ENCODE data around the gene EIF2S2. TPM values are rescaled to one million over a fixed set of nuclear protein-coding genes. Genes with fewer than 3 reads are reported as not detected.

Gene EIF2S2
- total and polyA plus RNA-seq, 2 experiments from 2014 or later, result 124 to 194 TPM

DNA sequence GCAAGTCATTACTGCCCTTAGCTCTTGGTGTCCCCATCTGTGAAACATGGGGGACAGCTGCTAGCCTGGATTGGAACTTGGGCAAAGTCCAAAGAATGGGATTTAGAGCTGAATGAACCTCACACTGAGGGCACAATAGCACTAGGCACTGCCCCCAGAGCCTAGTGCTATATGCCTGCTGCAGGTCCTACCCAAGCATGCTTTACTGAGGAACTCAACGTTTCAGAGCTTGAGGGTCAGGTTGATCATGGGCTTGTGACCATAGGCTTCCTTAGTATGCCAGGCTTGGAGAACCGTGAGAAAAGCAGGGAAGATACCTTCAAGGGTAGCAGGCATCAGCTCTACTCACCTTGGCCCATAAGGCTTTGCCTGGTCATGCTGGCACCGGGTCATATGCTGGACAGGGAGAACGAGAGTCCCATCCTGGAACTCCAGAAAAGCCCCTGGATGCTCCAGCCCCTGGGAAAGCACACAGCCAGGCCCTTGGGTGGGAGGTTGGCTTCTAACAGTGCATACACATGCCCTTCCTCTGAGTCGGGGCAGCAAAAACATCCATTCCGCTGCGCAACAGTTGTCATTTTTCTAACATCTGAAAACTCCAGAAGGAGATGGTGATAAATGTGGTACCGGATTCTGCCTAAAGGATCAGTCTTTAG lies 29.7 kb downstream of the EIF2S2 start (continued):
- TF ChIP-seq, protein P1, sequence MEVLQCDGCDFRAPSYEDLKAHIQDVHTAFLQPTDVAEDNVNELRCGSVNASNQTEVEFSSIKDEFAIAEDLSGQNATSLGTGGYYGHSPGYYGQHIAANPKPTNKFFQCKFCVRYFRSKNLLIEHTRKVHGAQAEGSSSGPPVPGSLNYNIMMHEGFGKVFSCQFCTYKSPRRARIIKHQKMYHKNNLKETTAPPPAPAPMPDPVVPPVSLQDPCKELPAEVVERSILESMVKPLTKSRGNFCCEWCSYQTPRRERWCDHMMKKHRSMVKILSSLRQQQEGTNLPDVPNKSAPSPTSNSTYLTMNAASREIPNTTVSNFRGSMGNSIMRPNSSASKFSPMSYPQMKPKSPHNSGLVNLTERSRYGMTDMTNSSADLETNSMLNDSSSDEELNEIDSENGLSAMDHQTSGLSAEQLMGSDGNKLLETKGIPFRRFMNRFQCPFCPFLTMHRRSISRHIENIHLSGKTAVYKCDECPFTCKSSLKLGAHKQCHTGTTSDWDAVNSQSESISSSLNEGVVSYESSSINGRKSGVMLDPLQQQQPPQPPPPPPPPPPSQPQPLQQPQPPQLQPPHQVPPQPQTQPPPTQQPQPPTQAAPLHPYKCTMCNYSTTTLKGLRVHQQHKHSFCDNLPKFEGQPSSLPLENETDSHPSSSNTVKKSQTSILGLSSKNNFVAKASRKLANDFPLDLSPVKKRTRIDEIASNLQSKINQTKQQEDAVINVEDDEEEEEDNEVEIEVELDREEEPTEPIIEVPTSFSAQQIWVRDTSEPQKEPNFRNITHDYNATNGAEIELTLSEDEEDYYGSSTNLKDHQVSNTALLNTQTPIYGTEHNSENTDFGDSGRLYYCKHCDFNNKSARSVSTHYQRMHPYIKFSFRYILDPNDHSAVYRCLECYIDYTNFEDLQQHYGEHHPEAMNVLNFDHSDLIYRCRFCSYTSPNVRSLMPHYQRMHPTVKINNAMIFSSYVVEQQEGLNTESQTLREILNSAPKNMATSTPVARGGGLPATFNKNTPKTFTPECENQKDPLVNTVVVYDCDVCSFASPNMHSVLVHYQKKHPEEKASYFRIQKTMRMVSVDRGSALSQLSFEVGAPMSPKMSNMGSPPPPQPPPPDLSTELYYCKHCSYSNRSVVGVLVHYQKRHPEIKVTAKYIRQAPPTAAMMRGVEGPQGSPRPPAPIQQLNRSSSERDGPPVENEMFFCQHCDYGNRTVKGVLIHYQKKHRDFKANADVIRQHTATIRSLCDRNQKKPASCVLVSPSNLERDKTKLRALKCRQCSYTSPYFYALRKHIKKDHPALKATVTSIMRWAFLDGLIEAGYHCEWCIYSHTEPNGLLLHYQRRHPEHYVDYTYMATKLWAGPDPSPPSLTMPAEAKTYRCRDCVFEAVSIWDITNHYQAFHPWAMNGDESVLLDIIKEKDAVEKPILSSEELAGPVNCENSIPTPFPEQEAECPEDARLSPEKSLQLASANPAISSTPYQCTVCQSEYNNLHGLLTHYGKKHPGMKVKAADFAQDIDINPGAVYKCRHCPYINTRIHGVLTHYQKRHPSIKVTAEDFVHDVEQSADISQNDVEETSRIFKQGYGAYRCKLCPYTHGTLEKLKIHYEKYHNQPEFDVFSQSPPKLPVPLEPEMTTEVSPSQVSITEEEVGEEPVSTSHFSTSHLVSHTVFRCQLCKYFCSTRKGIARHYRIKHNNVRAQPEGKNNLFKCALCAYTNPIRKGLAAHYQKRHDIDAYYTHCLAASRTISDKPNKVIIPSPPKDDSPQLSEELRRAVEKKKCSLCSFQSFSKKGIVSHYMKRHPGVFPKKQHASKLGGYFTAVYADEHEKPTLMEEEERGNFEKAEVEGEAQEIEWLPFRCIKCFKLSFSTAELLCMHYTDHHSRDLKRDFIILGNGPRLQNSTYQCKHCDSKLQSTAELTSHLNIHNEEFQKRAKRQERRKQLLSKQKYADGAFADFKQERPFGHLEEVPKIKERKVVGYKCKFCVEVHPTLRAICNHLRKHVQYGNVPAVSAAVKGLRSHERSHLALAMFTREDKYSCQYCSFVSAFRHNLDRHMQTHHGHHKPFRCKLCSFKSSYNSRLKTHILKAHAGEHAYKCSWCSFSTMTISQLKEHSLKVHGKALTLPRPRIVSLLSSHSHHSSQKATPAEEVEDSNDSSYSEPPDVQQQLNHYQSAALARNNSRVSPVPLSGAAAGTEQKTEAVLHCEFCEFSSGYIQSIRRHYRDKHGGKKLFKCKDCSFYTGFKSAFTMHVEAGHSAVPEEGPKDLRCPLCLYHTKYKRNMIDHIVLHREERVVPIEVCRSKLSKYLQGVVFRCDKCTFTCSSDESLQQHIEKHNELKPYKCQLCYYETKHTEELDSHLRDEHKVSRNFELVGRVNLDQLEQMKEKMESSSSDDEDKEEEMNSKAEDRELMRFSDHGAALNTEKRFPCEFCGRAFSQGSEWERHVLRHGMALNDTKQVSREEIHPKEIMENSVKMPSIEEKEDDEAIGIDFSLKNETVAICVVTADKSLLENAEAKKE (CRISPR knock-in tag; IDR thresholded peaks at IDR 0.05), result no peak
- TF ChIP-seq ZNF331 (CRISPR knock-in tag; IDR thresholded peaks at IDR 0.05; ENCODE audit: low read depth) (no peak), STAT1 (IDR thresholded peaks at IDR 0.05; ENCODE audit: unreplicated experiment) (no peak), EZH2 (IDR thresholded peaks at IDR 0.05; ENCODE audit: low read depth, unreplicated experiment) (no peak), JUNB (IDR thresholded peaks at IDR 0.05; ENCODE audit: unreplicated experiment) (no peak)
- TF ChIP-seq, protein P2, sequence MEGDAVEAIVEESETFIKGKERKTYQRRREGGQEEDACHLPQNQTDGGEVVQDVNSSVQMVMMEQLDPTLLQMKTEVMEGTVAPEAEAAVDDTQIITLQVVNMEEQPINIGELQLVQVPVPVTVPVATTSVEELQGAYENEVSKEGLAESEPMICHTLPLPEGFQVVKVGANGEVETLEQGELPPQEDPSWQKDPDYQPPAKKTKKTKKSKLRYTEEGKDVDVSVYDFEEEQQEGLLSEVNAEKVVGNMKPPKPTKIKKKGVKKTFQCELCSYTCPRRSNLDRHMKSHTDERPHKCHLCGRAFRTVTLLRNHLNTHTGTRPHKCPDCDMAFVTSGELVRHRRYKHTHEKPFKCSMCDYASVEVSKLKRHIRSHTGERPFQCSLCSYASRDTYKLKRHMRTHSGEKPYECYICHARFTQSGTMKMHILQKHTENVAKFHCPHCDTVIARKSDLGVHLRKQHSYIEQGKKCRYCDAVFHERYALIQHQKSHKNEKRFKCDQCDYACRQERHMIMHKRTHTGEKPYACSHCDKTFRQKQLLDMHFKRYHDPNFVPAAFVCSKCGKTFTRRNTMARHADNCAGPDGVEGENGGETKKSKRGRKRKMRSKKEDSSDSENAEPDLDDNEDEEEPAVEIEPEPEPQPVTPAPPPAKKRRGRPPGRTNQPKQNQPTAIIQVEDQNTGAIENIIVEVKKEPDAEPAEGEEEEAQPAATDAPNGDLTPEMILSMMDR (conservative IDR thresholded peaks at IDR 0.05; ENCODE audit: low read depth in 2 of 2), result no peak

DNA sequence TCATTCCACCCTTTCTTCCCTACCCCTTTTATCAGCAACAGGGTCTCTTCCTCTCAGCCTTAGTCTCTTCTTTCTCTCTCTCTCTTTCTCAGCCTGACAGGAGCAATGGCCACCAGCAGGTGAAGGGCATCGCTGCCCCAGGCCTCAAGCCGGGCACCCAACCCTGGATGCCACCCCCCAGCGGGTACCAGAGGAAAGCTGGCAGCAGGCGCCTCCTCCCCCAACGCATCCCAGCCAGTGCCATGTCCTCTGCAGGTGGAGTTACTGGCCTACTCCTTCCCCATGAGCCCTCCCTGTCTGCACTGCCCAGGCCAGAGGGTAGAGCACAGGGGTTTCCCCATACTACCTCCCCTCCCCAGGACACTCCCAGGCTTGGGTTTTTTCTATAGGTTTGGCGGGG lies 32.2 kb downstream of the EIF2S2 start:
- Histone ChIP-seq H3K27ac (ENCODE audit: low read depth) (no peak overlapping the region), H3K4me2 (no peak overlapping the region), H3K36me3 (ENCODE audit: insufficient read depth) (0 out of 2 replicates have a peak, but pooled peaks cover 5% of the 10 kb centered on the region), H3K4me1 (ENCODE audit: insufficient read depth) (no peaks in the 10 kb centered on the region), H3F3A (replicated peaks; ENCODE audit: low read depth) (no peaks in the 10 kb centered on the region; the same call in 1 of the 2 replicates), H3K9me2 (ENCODE audit: insufficient read depth) (no peaks in the 10 kb centered on the region), H4K20me1 (replicated peaks; ENCODE audit: insufficient read depth) (peaks cover 12% of the 10 kb centered on the region), H2AFZ (no peak overlapping the region), H3K27me3 (ENCODE audit: insufficient read depth) (no peaks in the 10 kb centered on the region), H3K4me3 (no peak overlapping the region), H3K79me2 (replicated peaks; ENCODE audit: insufficient read depth) (no peaks in the 10 kb centered on the region)
- DNase-seq (ENCODE audit: low spot score) (no peak), ATAC-seq (no peak)
- peaks cover 7% of the 10 kb centered on the region for H3K27me3 Mint-ChIP-seq (ENCODE audit: insufficient read depth, low read depth, poor library complexity)
- peaks cover 27% of the 10 kb centered on the region for H3K36me3 Mint-ChIP-seq (ENCODE audit: low read depth)
- H3K27ac Mint-ChIP-seq, result no peak overlapping the region
- no peaks in the 10 kb centered on the region; the same call in 2 of the 3 replicates for H3K9me3 Mint-ChIP-seq
- no peak overlapping the region for H3K4me3 Mint-ChIP-seq
- H3K4me1 Mint-ChIP-seq, result no peaks in the 10 kb centered on the region
- TF ChIP-seq, protein P1 (CRISPR knock-in tag; IDR thresholded peaks at IDR 0.05), result no peak
